Measurements from ENCODE around the gene MTHFD1L.

- TF ChIP-seq POLR2A (IDR thresholded peaks at IDR 0.05) (no peak), CTCF (IDR thresholded peaks at IDR 0.05) (no peak)
These were observed 197.8 kb downstream of the MTHFD1L start for GRCh38 chr6:151063352-151063751.

All from Peyer's patch (tissue), 4 donors.